Kidney (tissue), 14 donors: ENCODE data around the gene PARP4. TPM values are rescaled to one million over a fixed set of nuclear protein-coding genes. Genes with fewer than 3 reads are reported as not detected.
"Not testable (repeated sequence)": the region's sequence is repeated elsewhere in the genome, so short reads cannot be mapped to it uniquely, and the experiment has no call there.

Experiments
- DNase-seq, 5 donors: peaks; one replicate each; pipeline ENCODE4 v3.0.0-alpha.2; 2013 to 2020
- FAIRE-seq: peaks from 2 replicates; lab custom pipeline; 2012; peaks lifted over from hg19 to GRCh38; lab: Jason Lieb, UNC
- H3K27ac ChIP-seq, 2 donors: one replicate each; pipeline ENCODE4 v1.7.0; 2013; ENCODE audit warnings: low read depth in 2 of 2, low read length in 2 of 2, inconsistent platforms in 1 of 2
- H3K27me3 ChIP-seq: one replicate; pipeline ENCODE4 v1.7.1; 2013; ENCODE audit warnings: low read length, inconsistent platforms; ENCODE audit not compliant: control insufficient read depth, insufficient read depth
- H3K36me3 ChIP-seq, 3 donors: one replicate each; pipeline versions ENCODE4 v1.7.0 to v1.7.1; 2013; ENCODE audit warnings: low read length in 3 of 3, control low read depth in 1 of 3, inconsistent platforms in 1 of 3; ENCODE audit not compliant: insufficient read depth in 3 of 3, control insufficient read depth in 2 of 3
- H3K4me1 ChIP-seq, 3 donors: one replicate each; pipeline versions ENCODE4 v1.7.0 to v1.7.1; 2013; ENCODE audit warnings: low read length in 3 of 3, inconsistent platforms in 1 of 3, low read depth in 1 of 3; ENCODE audit not compliant: control insufficient read depth in 2 of 3, insufficient read depth in 2 of 3
- H3K4me3 ChIP-seq, 3 donors: one replicate each; pipeline versions ENCODE4 v1.7.0 to v1.8.1; 2013; ENCODE audit warnings: low read length in 3 of 3, control low read depth in 1 of 3, inconsistent platforms in 1 of 3
- H3K9ac ChIP-seq, 3 donors: one replicate each; pipeline versions ENCODE4 v1.7.0 to v1.7.1; 2013; ENCODE audit warnings: low read length in 3 of 3, control low read depth in 1 of 3, inconsistent platforms in 1 of 3
- H3K9me3 ChIP-seq, 3 donors: one replicate each; pipeline versions ENCODE4 v1.7.0 to v1.7.1; 2013; ENCODE audit warnings: low read length in 3 of 3, control low read depth in 1 of 3, inconsistent platforms in 1 of 3; ENCODE audit not compliant: control insufficient read depth in 2 of 3, insufficient read depth in 1 of 3
- intact Hi-C: fragments of 100-400 bp; cut with DNase I; formaldehyde crosslinking; loops from one replicate; pipeline ENCODE4 v1.11.1; 2022
- polyA plus RNA-seq: library from polyadenylated mRNA; stranded (reverse); fragments of 350-450 nt; fragmentation: Illumina TruSeq; extraction: RNeasy Lipid Tissue Mini Kit (QIAGEN cat#74804); gene quantifications from one replicate; pipeline ENCODE4 v1.2.3, GENCODE V29; 2014; ENCODE audit warnings: low read depth, low replicate concordance; ENCODE audit not compliant: insufficient read depth
- total RNA-seq: library from RNA; stranded (reverse); fragmentation: NEBNext Ultra II Directional; extraction: Animal tissue kit (Norgen Biotek cat#: 25700); gene quantifications from one replicate; pipeline ENCODE4 v1.2.1, GENCODE V29; 2021
- TF ChIP-seq, protein P1 (sequence below): IDR thresholded peaks from 3 replicates; pipeline ENCODE4 v1.5.1; 2012; ENCODE audit warnings: mild to moderate bottlenecking, moderate library complexity, borderline replicate concordance; ENCODE audit not compliant: insufficient read depth; ENCODE audit errors: extremely low read depth
- donor health status: control.
- donor health status: control.
- donor health status: control.
- donor health status: control.
- donor health status: control.
- donor health status: DM: yes; HTN: yes; CAD: no.
- donor health status: Normal renal cell carcinoma (clear cell type).

The PARP4 gene
- total and polyA plus RNA-seq, 2 donors from 2014 or later = 13.9 to 95.1 TPM

DNA sequence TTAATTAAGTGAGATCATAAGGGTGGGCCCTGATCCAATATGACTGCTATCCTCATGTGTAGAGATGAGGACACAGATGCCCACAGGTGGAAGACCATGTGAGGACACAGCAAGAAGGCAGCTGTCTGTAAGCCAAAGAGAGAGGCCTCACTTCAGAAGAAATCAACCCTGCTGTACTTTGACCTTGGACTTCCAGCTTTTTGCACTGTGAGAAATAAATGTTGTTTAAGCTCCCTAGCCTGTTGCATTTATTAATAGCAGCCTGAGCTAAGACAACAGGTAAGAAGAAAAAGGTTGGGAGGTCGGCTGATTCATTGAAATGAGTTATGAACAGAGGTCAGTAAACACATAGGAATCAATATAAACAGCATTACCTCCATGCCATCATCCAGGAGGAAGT, 14.8 kb downstream of the PARP4 start:
- no peaks in the 10 kb centered on the region for H3K9me3 ChIP-seq
- no peaks in the 10 kb centered on the region for H3K4me1 ChIP-seq
- H3K27ac ChIP-seq = no peak overlapping the region
- peaks cover 5 to 31% (median 21%) of the 10 kb centered on the region in 3 donors for H3K36me3 ChIP-seq
- H3K27me3 ChIP-seq = no peaks in the 10 kb centered on the region
- FAIRE-seq (no peak), DNase-seq (no peak)
- no peak overlapping the region for H3K9ac ChIP-seq
- no peak overlapping the region for H3K4me3 ChIP-seq
- TF ChIP-seq, protein P1, sequence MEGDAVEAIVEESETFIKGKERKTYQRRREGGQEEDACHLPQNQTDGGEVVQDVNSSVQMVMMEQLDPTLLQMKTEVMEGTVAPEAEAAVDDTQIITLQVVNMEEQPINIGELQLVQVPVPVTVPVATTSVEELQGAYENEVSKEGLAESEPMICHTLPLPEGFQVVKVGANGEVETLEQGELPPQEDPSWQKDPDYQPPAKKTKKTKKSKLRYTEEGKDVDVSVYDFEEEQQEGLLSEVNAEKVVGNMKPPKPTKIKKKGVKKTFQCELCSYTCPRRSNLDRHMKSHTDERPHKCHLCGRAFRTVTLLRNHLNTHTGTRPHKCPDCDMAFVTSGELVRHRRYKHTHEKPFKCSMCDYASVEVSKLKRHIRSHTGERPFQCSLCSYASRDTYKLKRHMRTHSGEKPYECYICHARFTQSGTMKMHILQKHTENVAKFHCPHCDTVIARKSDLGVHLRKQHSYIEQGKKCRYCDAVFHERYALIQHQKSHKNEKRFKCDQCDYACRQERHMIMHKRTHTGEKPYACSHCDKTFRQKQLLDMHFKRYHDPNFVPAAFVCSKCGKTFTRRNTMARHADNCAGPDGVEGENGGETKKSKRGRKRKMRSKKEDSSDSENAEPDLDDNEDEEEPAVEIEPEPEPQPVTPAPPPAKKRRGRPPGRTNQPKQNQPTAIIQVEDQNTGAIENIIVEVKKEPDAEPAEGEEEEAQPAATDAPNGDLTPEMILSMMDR = no peak
- intact Hi-C loops = no loop called here

DNA sequence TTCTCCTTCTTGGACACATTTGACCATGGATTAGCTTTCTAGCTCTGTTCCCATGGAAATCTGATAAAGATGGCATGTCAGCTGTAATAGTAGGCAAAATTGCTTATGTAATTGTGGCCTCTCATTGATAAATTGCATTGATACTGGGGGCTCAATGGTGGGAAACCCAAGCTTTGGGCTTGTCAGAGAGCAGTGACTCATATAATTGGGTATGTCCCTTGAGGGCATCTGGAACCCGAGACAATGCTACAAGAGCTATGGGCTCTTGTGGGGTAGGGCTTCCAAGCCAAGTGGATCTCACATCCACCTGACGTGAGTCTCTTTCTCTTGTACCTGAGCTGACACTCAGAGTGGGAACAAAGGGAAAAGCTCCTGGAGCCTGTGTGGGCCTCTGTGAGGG, 16.3 kb downstream of the PARP4 start:
- H3K4me3 ChIP-seq, H3K9ac ChIP-seq, H3K9me3 ChIP-seq, H3K27ac ChIP-seq, H3K27me3 ChIP-seq, DNase-seq, FAIRE-seq, H3K4me1 ChIP-seq, intact Hi-C loops: not testable (repeated sequence)
- H3K36me3 ChIP-seq = peaks cover 5 to 31% (median 22%) of the 10 kb centered on the region in 3 donors

DNA sequence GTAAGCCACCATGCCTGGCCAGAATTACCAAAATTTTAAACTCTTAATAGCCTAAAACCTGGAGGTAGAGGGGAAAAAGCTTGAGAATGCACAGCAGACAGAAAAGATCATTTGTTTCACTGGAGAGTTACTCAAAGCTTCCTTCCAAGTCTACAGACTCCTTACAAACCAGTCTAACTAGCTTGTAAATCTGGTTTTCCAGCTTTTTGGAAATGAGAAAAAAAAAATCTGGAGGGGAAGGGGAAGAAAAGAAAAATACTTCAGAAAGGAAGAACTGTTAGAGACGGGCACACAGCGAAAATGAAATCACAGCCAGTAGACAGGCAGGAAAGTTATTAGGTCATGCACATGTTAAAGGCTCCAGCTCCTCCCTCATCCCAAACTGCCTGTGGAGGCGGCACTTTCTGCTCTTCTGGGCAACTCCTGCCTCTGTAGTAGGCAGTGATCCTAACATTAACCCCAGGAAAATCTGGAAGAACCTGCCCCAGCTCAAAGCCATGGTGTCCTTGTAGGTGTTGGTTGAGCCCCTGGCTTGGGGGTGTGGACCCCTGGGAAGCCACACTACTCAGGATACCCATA, 17.3 kb downstream of the PARP4 start:
- intact Hi-C loops = no loop called here
- no peaks in the 10 kb centered on the region for H3K4me1 ChIP-seq
- peak in 2 of 5 donors; percentile 50 to 61 for DNase-seq
- no peaks in the 10 kb centered on the region for H3K9me3 ChIP-seq
- H3K9ac ChIP-seq = no peak overlapping the region
- H3K36me3 ChIP-seq = peaks cover 5 to 31% (median 23%) of the 10 kb centered on the region in 3 donors
- no peak overlapping the region for H3K27ac ChIP-seq
- TF ChIP-seq, protein P1 = no peak
- H3K27me3 ChIP-seq = no peaks in the 10 kb centered on the region
- no peak overlapping the region for H3K4me3 ChIP-seq
- FAIRE-seq = no peak

DNA sequence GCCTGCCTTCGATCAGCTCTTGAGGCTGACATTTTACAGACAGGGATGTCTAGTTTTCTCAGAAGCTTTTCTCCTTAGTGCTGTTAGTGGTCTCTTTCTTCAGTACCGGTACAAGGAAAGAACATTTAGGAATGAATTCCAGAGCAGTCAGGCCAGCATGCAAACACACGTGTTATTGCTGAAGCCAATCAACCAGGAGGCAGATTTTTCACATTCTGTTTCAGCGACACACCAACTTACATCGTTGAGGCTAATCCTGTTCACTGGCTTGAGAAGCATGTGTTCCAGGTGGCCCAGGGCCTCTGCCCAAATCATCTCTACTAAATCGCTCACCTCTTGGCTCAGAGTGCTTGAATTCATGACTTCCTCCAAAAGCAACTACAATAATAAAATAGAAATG, 19.2 kb downstream of the PARP4 start:
- DNase-seq (no peak), FAIRE-seq (no peak)
- H3K4me1 ChIP-seq = no peaks in the 10 kb centered on the region
- no peak overlapping the region for H3K27ac ChIP-seq
- no peaks in the 10 kb centered on the region for H3K27me3 ChIP-seq
- H3K36me3 ChIP-seq = peaks cover 5 to 31% (median 29%) of the 10 kb centered on the region in 3 donors
- no peaks in the 10 kb centered on the region for H3K9me3 ChIP-seq
- TF ChIP-seq, protein P1 = no peak
- H3K4me3 ChIP-seq = no peak overlapping the region
- H3K9ac ChIP-seq = no peak overlapping the region
- intact Hi-C loops = no loop called here
